Measurements from ENCODE around the gene OR56A1. TPM values are rescaled to one million over a fixed set of nuclear protein-coding genes. Genes with fewer than 3 reads are reported as not detected.

The OR56A1 gene
- not detected in 2 replicates for total RNA-seq

GRCh38 chr11:6030708-6031405, at the start of gene OR56A1:
Gene OR56A1, minus strand, starts transcription at chr11:6030758. Its CDS starts 3,066 bp downstream, at chr11:6027692.

GRCh38 chr11:6006846-6007245, 23.7 kb downstream of the OR56A1 start, which contains the start of gene OR56A4:
Gene OR56A4, minus strand, starts transcription at chr11:6006946. Its CDS starts 3,954 bp downstream, at chr11:6002992.

GRCh38 chr11:5986885-5987284, 43.7 kb downstream of the OR56A1 start, which contains the start of gene OR52L1:
Gene OR52L1, minus strand, starts transcription at chr11:5986985. Its CDS starts 55 bp downstream, at chr11:5986930.

Small RNA genes within 50 kb of the gene (small RNA-seq; reads per million reads assigned to genes)
- gene RNA5SP329 = not detected

Other genes starting within 250 kb of the OR56A1 start
- not detected in 2 replicates for gene OR52N5, start 247.4 kb downstream of the OR56A1 start, total RNA-seq
- not detected in 2 replicates for gene OR52N1, start 239.5 kb downstream of the OR56A1 start, total RNA-seq
- not detected in 2 replicates for gene OR52N2, start 221.8 kb downstream of the OR56A1 start, total RNA-seq
- not detected in 2 replicates for gene OR52E6, start 188.9 kb downstream of the OR56A1 start, total RNA-seq
- not detected in 2 replicates for gene OR52E8, start 173.1 kb downstream of the OR56A1 start, total RNA-seq
- gene OR52E4, start 150.1 kb downstream of the OR56A1 start, total RNA-seq = not detected in 2 replicates
- not detected in 2 replicates for gene OR52E5, start 137.6 kb downstream of the OR56A1 start, total RNA-seq
- gene OR56A3, start 88.5 kb downstream of the OR56A1 start, total RNA-seq = not detected in 2 replicates
- gene OR56A5, start 62.3 kb downstream of the OR56A1 start, total RNA-seq = not detected in 2 replicates
- not detected in 2 replicates for gene OR52L1, start 43.8 kb downstream of the OR56A1 start, total RNA-seq
- not detected in 2 replicates for gene OR56A4, start 23.8 kb downstream of the OR56A1 start, total RNA-seq
- gene OR56B4, start 76.9 kb upstream of the OR56A1 start, total RNA-seq = not detected in 2 replicates
- gene OR52B2, start 139.6 kb upstream of the OR56A1 start, total RNA-seq = under 0.01 TPM in 1 of 2 replicates, not detected in the other
- not detected in 2 replicates for gene OR52W1, start 168.5 kb upstream of the OR56A1 start, total RNA-seq
- not detected in 2 replicates for gene C11orf42, start 174.8 kb upstream of the OR56A1 start, total RNA-seq
- 22.0 and 25.4 TPM in 2 replicates for gene FHIP1B, start 203.9 kb upstream of the OR56A1 start, total RNA-seq
- 0.39 TPM in 1 of 2 replicates, not detected in the other for gene CNGA4, start 208.3 kb upstream of the OR56A1 start, total RNA-seq
- gene CCKBR, start 229.1 kb upstream of the OR56A1 start, total RNA-seq = not detected in 2 replicates

All from placental epithelial cell (primary cell).